Stimulated activated naive CD8-positive, alpha-beta T cell treated with anti-CD3 and anti-CD28 coated beads, Interleukin-15, Interleukin-2, amounts not matched to agents 100 U/mL and 50 U/mL, for 24 hours (primary cell): ENCODE measurements around the gene TGFBRAP1.

Experiments used
- ATAC-seq: fragments of 150-1000 bp; cut with Tn5 transposase; one replicate; pipeline ENCODE4 v1.10.0; 2021
- DNase-seq: peaks from one replicate; pipeline ENCODE4 v3.0.0; 2021

Gene TGFBRAP1, protein sequence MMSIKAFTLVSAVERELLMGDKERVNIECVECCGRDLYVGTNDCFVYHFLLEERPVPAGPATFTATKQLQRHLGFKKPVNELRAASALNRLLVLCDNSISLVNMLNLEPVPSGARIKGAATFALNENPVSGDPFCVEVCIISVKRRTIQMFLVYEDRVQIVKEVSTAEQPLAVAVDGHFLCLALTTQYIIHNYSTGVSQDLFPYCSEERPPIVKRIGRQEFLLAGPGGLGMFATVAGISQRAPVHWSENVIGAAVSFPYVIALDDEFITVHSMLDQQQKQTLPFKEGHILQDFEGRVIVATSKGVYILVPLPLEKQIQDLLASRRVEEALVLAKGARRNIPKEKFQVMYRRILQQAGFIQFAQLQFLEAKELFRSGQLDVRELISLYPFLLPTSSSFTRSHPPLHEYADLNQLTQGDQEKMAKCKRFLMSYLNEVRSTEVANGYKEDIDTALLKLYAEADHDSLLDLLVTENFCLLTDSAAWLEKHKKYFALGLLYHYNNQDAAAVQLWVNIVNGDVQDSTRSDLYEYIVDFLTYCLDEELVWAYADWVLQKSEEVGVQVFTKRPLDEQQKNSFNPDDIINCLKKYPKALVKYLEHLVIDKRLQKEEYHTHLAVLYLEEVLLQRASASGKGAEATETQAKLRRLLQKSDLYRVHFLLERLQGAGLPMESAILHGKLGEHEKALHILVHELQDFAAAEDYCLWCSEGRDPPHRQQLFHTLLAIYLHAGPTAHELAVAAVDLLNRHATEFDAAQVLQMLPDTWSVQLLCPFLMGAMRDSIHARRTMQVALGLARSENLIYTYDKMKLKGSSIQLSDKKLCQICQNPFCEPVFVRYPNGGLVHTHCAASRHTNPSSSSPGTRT

DNA sequence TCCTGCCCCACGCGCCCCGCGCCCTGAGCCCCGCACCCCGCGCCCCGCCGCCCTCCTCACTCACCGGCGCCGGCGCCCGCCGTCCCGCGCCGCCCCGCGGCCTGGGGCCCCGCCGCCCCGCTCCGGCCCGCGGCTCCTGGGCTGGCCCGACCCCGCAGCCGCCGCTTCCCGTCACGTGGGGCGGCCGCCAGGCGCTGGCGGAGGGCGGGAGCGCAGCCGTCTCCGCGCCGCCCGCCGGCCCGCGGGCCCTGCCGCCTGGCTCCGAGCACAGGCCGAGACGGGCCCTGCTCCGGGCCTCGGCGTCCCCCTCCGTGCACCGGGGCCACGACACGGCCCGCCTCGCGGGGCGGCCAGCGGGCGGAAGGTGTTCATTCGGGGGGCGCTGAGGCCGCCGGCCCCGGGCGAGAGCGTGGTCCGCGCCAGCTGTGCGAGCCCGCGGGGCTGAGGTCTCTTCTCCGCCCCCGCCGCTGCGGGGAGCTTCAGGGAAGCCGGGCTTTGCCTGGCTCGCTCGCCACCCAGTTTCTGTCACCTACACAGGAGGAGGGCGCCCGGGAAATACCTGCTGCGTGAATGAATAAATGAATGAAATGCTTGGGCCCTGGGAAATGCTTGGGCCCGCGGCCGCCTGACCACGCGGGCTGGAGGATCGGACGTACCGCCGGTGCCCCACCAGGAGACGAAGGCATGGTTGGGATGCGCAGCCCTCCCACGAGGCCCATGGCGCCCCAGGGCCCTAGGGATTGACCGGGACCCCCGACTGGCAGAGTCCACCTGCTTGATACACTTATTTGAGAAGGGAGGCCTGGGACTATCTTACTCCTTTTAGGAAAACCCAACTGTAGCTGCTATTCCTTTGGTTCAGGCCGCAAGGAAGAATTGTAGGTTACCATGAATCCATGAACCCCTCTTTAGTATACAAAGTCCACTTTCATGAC lies at the start of gene TGFBRAP1:
TSS of gene TGFBRAP1 (minus strand) at position 175 of the 935 bp plus-strand sequence. CDS start 21,434 bp downstream, outside the sequence.
- DNase-seq, result peak; percentile 65
- peak; percentile 87 for ATAC-seq

DNA sequence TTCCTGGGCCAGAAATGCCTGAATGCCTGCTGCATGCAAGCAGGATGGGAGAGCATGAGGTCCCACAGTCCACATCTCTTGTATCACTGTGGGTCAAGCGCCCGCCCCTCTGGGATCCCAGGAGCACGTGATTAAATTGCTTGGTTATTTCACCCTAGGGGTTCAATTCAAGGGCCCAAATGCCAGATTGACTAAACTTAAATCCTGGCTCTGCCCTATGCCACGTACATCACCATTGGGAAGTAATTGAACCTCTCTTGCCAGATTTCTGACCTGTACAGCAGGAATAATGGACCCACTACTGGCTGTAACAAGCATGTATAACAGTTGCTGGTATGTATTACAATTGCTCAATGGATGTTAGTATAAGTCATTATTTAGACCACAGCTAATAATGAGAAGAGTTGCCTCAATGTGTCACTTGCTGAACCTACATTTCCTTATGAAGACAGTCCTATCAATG lies 49.4 kb upstream of the TGFBRAP1 start:
- DNase-seq (no peak), ATAC-seq (no peak)

DNA sequence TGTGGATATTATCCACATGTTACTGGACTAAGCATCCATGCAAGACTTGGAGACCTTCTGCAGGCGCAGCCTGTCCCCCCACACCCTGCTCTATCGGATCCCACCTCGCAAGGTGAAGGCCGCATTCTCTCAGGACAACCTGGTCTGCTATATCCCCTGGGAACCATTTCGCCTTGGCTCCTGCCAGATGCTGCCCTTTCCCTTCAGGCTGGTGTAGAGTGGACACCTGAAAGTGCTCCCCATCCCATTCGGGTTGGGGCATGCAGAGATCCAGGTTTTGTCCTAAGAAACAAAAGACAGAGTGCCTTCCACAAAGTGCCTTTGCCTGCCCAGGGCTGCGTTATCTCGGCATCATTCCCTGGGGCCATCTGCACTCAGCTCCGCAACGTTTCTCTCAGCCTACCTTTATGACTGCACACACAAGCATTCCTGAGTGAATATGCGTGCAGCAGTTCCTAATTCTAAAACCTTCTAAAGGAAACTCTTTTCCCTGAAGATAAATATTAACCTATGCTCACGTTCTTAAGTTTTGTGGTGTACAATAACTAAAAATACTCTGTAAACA lies 48.8 kb upstream of the TGFBRAP1 start:
- no peak for ATAC-seq
- no peak for DNase-seq

DNA sequence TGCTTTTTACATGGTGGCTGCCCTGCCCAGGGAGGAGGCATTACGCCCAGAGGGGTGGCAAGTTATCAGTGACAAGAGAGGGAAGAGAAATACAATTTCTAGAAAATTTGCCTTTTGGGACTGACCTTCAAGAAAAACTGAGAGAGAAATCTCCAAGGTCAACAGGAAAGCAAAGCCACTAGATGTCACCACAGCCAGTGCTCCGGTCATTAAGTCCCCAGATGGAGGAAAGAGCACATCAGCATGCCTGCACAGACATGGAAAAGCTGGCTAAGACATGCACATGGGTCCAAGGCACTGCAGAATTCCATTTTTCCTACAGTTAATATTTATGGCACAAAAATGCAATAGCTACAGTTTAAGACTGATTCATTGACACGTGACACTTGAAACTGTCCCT lies 48.3 kb upstream of the TGFBRAP1 start:
- ATAC-seq (no peak), DNase-seq (no peak)

DNA sequence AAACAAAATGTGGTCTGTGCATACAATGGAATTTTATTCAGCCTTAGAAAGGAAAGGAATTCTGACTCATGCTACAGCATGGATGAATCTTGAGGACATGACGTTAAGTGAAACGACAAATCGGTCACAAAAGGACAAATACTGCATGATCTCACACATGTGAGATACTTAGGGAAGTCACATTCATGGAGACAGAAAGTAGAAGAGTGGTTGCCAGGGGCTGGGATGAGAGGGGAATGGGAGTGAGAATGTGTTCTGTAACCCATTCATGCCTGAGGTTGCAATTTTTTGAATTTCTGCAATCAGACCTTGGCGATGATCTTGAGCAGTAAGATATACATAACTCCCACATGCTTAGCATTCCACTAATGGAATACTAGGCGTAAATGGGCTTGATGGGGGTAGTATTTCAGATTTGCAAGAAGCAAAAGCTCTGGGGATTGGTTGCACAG lies 47.3 kb upstream of the TGFBRAP1 start:
- DNase-seq (no peak), ATAC-seq (no peak)

DNA sequence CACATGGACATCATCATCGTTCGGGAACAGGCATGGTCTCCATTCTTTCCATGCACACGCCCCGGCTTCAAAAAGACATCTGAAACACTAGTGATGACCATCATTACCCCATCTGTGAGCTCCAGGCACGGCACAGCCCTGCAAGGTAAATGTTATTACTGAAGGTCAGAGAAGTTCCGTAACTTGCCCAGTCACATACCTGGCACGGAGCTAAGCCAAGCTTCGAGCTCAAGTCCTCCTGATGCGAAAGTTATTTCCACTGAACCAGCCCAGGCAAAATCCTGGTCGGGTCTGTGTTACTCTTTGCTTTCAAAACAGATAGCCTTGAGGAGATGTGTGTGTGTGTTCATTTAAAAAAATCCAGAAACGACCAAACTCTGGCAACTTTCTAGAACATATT lies 46.5 kb upstream of the TGFBRAP1 start:
- ATAC-seq (no peak), DNase-seq (no peak)

DNA sequence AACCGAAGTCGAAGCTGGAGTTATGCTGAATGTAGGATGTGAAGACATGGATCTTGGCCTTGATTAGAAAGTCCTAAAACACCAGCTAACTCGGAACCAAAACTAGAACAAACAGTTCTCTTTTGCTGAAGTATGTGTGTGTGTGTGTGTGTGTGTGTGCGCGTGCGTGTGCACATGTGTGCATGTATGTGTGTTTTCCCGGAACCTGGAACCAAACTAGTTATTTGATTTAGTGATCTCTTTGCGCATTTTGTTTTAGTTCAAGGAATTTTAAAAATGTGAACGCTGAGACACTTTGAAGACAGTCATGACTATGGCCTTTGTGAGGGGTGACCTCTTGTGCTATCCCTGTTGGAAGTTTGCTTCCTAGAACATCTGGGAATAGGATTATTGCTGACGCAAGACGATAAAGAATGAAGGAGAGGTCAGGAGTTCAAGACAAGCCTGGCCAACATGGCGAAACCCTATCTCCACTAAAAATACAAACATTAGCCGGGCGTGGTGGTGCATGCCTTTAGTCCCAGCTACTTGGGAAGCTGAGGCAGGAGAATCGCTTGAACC lies 45.5 kb upstream of the TGFBRAP1 start:
- DNase-seq (no peak), ATAC-seq (no peak)

DNA sequence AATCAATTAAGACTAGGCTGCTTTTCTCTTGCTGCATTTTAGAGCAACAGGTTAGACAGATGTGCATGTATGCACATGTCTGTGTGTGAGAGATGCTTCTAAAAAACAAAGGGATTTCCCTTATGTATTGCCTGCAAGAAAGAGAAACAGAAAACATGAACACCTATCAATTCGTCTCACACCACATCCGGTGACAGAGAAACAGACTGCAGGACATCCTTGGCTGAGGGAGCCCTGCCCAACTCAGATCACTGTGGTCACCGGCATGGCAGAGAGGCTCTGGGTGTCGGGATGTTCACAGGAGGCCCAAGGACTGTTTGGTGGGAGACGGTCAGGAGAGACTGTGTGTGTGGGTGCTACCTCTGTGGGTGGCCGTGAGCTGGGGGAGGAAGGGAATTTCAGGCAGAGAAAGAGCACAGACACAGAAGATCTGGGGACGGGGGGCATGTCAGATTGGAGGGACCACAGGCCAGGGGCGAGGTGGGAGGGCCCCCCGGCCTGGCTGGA lies 44.4 kb upstream of the TGFBRAP1 start:
- ATAC-seq (no peak), DNase-seq (no peak)

DNA sequence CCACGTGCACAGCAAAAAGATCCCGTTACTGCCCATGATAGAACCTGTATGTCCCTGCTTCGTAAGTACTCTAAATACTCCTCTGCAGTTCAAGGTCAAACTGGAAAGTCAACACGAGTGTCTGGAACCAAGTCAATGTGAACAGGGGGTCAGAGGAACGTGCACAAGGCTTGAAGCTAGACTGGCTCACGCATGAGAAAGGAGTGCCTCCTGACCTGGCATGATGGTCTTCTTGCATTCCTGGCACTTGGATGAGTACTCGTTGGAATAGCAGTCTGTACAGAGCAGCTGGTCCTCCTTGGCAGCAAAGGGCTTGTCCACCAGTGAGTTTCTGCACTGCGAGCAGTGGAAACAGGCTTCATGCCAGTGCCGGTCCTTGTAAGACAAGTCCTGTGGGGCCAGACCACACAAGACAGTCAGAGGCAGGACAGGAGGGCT lies 43.8 kb upstream of the TGFBRAP1 start:
- DNase-seq (no peak), ATAC-seq (no peak)

DNA sequence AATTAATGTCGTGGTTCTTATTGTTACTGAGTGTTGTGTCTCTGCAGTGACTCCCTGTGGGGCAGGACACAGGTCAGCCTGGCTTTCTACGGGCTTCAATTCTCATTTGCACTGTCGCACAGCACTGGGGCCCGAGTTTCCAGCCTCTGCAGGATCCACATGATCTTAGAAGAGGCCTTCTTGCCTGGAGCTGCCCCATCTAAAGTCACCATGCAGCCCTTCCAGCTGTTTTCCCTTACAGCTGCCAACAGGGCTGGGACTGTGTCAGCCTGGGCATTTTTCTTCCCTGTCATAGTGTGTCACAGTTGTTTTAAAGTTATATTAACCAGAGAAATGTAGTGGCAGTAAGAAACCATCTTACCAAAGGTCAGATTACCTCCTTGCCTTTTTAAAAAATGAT lies 42.3 kb upstream of the TGFBRAP1 start:
- ATAC-seq (no peak), DNase-seq (no peak)

DNA sequence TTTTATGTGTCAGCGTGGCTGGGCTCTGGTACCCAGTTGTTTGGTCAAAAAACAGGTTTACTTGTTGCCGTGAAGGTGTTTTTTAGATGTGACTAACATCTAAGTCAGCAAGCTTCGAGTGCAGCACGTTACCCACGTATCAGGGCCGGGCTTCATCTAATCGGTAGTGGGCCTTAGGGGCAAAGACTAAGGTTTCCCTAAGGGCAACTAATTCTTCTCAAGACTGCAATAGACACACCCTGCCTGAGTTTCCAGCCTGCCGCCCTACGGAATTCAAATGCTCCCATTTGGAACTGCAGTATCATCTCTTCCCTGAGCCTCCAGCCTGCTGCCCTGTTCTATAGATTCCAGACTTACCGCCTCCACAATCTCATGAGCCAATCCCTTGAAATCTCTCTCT lies 41.6 kb upstream of the TGFBRAP1 start:
- ATAC-seq (no peak), DNase-seq (no peak)

DNA sequence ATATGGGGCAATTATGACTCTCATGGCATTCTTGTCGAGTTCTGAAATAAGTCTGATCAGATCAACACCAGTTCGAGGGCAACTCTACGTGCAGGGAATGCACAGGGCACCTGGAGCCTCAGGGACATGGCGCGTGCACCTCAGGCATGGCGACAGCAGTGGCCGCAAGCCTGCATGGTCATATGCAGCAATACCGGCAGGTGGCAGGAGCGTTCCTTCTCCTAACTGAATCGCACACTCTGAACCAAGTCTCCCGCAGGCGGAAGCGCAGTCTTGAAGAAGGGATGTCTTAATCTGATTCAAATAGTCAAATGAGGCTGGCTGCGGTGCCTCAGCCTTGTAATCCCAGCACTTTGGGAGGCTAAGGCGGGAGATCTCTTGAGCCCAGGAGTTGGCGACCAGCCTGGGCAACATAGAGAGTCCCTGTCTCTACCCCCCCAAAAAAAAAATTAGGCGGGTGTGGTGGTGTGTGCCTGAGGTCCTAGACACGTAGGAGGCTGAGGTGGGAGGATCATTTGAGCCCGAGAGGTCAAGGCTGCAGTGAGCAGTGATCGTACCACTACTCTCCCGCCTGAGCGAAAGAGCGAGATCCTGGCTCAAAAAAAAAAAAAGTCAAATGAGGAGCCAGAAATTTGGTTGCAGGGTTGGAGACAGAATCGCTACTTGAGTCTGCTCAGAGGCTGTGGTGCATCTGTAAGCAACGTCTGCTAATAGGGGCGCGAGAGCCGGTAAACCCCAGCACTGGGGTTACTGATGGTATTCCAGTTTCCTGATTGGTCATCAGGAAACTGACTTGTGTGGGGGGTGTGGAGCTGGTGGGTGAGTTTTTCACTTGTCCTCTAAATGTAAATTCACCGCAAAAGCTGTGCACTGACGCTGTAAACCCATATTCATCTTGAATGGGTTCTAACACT lies 40.5 kb upstream of the TGFBRAP1 start:
- ATAC-seq, result peak; percentile 97
- peak; percentile 88 for DNase-seq

DNA sequence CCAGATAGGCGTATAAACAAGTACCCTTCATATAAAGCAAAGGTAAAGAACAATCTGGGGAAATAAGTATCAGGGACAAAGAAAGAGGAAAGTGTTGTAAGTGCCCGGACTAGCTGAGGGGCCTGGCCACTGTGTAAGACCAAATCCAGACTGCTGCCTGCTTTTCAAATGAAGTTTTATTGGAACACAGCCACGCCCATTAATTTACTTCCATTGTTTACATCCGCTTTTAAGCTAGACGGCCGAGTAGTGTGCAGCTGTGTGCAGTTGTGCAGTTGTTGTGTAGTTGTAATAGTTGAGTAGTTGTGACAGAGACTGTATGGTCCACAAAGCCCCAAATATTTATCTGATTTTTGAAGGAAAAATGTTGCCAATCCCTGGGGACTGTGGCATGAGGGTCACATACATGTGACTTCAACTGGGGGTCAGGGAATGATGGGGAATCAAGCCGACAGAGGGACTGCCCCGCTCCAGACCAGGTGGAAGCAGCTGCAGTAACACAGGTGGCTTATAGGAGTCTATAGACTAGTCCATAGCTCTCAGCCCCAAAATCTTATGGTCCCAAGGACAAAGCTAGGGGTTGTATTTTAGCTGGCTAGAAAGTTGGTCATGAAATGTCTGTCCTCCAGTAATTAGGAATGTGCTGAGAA lies 39.3 kb upstream of the TGFBRAP1 start:
- ATAC-seq, result no peak
- DNase-seq, result no peak

DNA sequence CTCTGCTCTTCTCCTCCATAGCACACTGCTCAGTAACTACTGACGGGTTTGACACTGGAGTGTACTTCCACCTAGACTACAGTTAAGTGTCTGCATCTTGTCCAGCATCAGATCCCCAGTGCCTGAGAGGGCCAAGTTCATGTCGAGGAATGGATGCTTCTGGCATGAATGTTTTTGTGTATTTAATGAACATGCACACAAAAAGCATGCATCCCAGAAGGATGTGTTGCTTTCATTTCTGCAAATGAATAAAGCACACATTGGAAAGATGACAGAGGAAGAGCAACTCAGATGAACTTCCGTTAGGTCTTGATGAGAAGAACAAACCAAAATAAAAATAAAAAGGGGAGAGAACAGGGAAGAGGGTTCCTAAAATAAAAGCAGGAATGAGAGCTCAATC lies 35.7 kb upstream of the TGFBRAP1 start:
- DNase-seq (no peak), ATAC-seq (no peak)

DNA sequence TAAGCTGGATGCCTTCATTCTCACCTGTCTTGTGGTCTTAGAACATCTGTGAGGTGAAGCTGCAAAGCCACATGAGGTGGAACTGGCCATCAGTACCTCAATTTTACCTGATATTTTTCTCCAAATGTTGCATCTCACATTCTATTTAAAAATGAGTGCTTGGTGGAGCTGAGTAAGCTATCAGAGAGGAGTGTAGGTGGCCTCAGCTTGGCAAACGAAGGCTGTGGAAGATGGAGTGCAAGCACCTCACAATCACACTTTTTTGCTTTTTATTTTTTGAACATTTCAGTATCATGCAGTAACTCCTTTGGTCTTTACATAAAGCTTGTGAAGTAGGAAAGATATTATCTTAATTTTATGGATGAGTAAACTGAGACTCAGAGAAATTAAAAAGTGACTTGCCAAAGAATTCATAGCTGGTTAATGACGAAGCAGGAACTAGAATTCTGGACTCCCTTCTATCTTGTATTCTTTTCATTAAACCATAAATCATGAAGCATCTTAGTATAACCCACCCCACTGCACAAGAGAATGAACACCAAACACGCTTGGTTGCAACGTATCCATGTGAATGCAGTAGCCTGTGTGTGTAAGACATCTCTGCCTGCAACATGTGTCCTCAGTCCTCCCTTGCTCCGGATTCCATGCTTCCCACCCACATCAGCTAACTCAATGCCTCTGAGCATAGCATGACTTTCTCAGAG lies 35.1 kb upstream of the TGFBRAP1 start:
- ATAC-seq (no peak), DNase-seq (no peak)

DNA sequence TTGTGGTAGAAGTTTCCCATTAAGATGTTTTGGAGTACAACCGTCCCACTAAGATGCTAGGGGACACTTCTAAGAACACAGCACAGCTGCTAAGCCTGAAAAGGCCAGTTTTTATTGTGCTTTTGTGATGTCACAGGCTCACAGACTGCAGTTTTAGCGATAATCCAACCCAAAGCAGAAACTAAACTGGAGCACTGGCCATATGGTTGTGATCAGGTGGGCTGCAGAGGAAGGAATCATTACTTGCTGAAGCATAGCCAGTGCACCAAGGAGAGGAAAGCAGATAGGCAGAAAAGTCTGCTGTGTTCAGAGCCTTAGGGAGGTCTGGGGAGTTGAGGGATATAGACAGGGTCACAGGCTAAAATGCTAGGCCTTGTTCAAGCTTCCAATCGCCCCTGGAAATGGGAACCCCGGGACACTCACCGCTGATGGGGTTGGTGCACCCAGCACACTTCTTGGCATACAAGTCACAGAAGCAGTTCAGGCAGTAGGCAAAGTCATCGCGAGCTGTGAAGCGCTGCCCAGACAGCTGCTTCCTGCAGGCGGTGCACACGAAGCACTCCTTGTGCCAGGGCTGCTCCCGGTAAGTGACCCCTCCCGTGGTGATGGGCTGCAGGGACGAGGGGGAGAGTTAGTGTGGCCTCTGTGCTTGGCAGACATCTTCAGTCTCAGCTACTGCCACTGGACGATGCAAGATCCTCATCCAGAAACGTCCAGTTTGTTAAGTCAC lies 33.5 kb upstream of the TGFBRAP1 start:
- DNase-seq (no peak), ATAC-seq (no peak)

DNA sequence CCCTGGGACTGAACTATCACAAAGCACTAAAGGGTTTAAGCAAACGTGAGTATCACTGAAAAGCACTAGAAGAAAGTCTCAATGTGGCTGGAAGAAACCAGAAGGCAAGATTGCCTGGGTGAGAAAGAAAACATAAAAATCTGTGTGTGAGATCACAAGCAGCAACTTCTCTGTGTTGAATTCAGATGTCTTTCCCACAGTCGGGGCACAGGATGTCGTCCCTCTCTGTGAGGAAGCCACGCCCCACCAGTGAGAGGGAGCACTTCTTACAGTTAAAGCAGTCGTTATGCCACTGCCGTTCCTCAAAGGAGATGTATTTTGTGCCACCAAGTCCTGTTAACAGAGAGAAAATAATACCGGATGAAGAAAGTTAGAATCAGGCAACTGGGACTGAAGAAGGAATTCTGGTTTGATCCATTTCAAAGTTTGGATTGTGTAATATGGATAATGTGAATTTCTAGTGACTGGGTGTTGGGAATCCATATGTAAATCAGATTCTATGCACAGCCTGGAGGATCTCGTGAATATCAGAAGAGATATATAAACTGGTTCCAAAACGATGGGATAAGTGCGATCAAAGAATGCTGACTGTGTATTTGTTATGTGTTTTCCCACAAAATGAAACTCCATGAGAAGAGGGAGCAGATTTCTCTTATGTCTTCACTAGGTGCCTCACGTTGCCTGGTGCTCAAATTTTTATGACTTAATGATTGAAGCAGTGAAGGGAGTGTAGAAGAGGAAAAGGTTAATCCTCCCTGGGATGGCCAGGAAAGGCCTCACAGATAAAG lies 31.8 kb upstream of the TGFBRAP1 start:
- ATAC-seq (no peak), DNase-seq (peak; percentile 25)
